COLO668 (cell line): Measurements from ENCODE around the gene FRMPD4.

Experiments used
- DNase-seq: peaks from one replicate; lab custom pipeline; 2025; ENCODE audit not compliant: unreplicated experiment; lab: John Stamatoyannopoulos, UW

FRMPD4 gene

GRCh38 chrX:12360383-12360782 is 222.1 kb downstream of the FRMPD4 start:
- no peak for DNase-seq

- DNase-seq = no peak
These were observed 222.8 kb downstream of the FRMPD4 start for GRCh38 chrX:12360986-12361598.

- DNase-seq = no peak
These were observed 224.9 kb downstream of the FRMPD4 start for GRCh38 chrX:12363216-12363615.

- no peak for DNase-seq
These were observed 228.2 kb downstream of the FRMPD4 start for GRCh38 chrX:12366440-12366839.

GRCh38 chrX:12367254-12367653 is 229.0 kb downstream of the FRMPD4 start:
- no peak for DNase-seq

GRCh38 chrX:12370497-12370986 is 232.3 kb downstream of the FRMPD4 start:
- DNase-seq = no peak

GRCh38 chrX:12372111-12372510 is 233.8 kb downstream of the FRMPD4 start:
- DNase-seq = no peak

GRCh38 chrX:12374286-12374685 is 236.0 kb downstream of the FRMPD4 start:
- DNase-seq = no peak

- DNase-seq = no peak
These were observed 240.0 kb downstream of the FRMPD4 start for GRCh38 chrX:12378253-12378652.

- DNase-seq = no peak
These were observed 240.4 kb downstream of the FRMPD4 start for GRCh38 chrX:12378706-12379105.

GRCh38 chrX:12379671-12380070 is 241.4 kb downstream of the FRMPD4 start:
- no peak for DNase-seq

- DNase-seq = no peak
These were observed 244.9 kb downstream of the FRMPD4 start for GRCh38 chrX:12383196-12383595.

- no peak for DNase-seq
These were observed 252.0 kb downstream of the FRMPD4 start for GRCh38 chrX:12390301-12390700.

- no peak for DNase-seq
These were observed 258.3 kb downstream of the FRMPD4 start for GRCh38 chrX:12396584-12396983.

GRCh38 chrX:12400218-12400617 is 261.9 kb downstream of the FRMPD4 start:
- no peak for DNase-seq

- no peak for DNase-seq
These were observed 263.0 kb downstream of the FRMPD4 start for GRCh38 chrX:12401252-12401651.

- DNase-seq = no peak
These were observed 265.3 kb downstream of the FRMPD4 start for GRCh38 chrX:12403474-12404082.

GRCh38 chrX:12405306-12405705 is 267.0 kb downstream of the FRMPD4 start:
- no peak for DNase-seq

GRCh38 chrX:12410523-12410922 is 272.2 kb downstream of the FRMPD4 start:
- DNase-seq = no peak

- no peak for DNase-seq
These were observed 273.6 kb downstream of the FRMPD4 start for GRCh38 chrX:12411831-12412230.

- DNase-seq = no peak
These were observed 274.3 kb downstream of the FRMPD4 start for GRCh38 chrX:12412561-12412960.

GRCh38 chrX:12419591-12419990 is 281.3 kb downstream of the FRMPD4 start:
- no peak for DNase-seq

- no peak for DNase-seq
These were observed 283.6 kb downstream of the FRMPD4 start for GRCh38 chrX:12421918-12422317.
